ENCODE measurements around the gene TRIM73. TPM values are rescaled to one million over a fixed set of nuclear protein-coding genes. Genes with fewer than 3 reads are reported as not detected.
"Not testable (repeated sequence)": the region's sequence is repeated elsewhere in the genome, so short reads cannot be mapped to it uniquely, and the experiment has no call there.

TRIM73 gene
- total and polyA plus RNA-seq, 2 experiments from 2014 or later, result 5.0 to 6.0 TPM

DNA sequence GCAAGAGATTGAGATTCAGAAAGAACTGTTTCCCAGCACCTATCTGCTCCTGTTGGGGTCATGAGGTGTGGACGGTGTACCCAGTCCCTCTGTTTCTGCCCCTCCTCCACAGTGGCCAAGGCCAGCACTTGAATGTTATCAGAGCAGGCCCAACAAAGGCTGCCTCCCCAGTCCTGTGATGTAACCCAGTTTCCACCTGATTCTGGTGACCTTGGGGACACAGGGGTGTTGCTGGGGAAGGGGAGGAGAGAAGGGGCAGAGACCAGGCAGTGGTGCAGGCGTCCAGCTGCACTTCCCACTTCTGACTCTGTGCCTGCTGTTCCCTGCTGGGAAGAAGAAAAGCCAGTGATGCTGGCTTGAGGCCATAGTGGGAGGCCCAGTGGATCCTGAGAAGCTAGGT lies 2.4 kb downstream of the TRIM73 start:
- not testable (repeated sequence) for H3K79me2 ChIP-seq; DNase-seq (ENCODE audit: low spot score); H3K27ac ChIP-seq; H2AFZ ChIP-seq; H3K4me2 ChIP-seq; H3K9me2 ChIP-seq (replicated peaks; ENCODE audit: insufficient read depth); H3K4me1 ChIP-seq (ENCODE audit: insufficient read depth); H3K27me3 ChIP-seq; H3K9me3 ChIP-seq (ENCODE audit: low read depth); H4K20me1 ChIP-seq (ENCODE audit: insufficient read depth, poor library complexity, severe bottlenecking); H3K4me3 ChIP-seq; H3K36me3 ChIP-seq (replicated peaks; ENCODE audit: insufficient read depth, low read depth)
- WGBS (ENCODE audit: low lambda C conversion rate, missing lambda C conversion rate), result no CpG with 5 or more reads among the region's 2 CpGs

- not testable (repeated sequence) for H3K36me3 ChIP-seq (replicated peaks; ENCODE audit: insufficient read depth, low read depth); H3K9me2 ChIP-seq (replicated peaks; ENCODE audit: insufficient read depth); H2AFZ ChIP-seq; H4K20me1 ChIP-seq (ENCODE audit: insufficient read depth, poor library complexity, severe bottlenecking); H3K4me3 ChIP-seq; H3K79me2 ChIP-seq; DNase-seq (ENCODE audit: low spot score); H3K9me3 ChIP-seq (ENCODE audit: low read depth); H3K27me3 ChIP-seq; H3K27ac ChIP-seq; H3K4me1 ChIP-seq (ENCODE audit: insufficient read depth); H3K4me2 ChIP-seq
- no CpG with 5 or more reads among the region's 34 CpGs for WGBS (ENCODE audit: low lambda C conversion rate, missing lambda C conversion rate)
Observed at GRCh38 chr7:75398771-75399700, 3.6 kb downstream of the TRIM73 start.

- H3K4me3 ChIP-seq; H2AFZ ChIP-seq; H4K20me1 ChIP-seq (ENCODE audit: insufficient read depth, poor library complexity, severe bottlenecking); H3K4me2 ChIP-seq; DNase-seq (ENCODE audit: low spot score); H3K79me2 ChIP-seq; H3K36me3 ChIP-seq (replicated peaks; ENCODE audit: insufficient read depth, low read depth); H3K4me1 ChIP-seq (ENCODE audit: insufficient read depth); H3K27me3 ChIP-seq; H3K27ac ChIP-seq; H3K9me3 ChIP-seq (ENCODE audit: low read depth); H3K9me2 ChIP-seq (replicated peaks; ENCODE audit: insufficient read depth): not testable (repeated sequence)
- no CpG with 5 or more reads among the region's 6 CpGs for WGBS (ENCODE audit: low lambda C conversion rate, missing lambda C conversion rate)
Observed at GRCh38 chr7:75400575-75400974, 5.1 kb downstream of the TRIM73 start.

DNA sequence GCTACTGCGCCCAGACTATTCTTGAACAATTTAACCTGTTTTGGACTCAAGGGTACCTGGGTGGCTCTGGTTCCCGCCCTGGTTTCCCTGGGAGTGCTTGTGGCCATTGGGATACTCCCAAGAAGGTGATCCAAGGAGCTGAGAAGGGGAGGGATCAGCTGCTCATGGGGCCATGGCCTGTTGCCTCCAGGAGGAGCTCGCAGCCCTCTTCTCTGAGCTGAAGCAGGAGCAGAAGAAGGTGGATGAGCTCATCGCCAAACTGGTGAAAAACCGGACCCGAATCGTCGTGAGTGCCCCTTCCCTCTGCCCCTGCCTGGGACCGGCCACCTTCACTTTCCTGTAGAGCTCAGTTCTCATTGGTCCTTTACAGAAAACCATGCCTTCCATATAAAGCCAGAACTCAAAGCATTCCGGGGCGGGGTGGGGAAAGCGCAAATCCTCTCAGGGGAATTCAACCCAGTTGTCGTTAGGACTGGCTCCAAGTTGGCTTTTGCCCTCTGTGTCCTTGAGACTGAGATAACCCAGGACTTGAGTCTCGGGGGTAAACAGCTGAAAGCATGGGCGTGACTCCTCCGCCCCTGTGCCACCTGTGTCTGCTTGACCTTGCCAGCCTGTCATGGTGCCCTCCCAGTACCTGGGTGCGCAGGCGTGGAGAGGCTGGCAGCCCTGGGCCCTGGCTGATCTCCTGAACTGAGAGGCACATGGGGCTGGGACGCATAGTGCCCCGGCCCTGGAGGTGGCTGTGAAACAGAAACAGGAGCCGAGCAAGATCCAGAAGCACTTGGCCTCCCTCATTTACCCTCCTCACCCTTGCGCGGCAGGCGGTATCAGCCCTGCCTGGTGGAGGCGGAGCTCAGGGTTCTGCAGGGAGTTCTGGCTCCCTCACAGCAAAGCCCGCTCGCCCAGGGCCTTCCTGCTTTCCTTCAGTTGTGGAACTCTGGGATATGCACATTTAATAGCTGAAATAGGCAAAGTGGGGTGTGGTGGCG lies 8.3 kb downstream of the TRIM73 start:
- not testable (repeated sequence) for H3K79me2 ChIP-seq; DNase-seq (ENCODE audit: low spot score); H3K9me3 ChIP-seq (ENCODE audit: low read depth); H4K20me1 ChIP-seq (ENCODE audit: insufficient read depth, poor library complexity, severe bottlenecking); H3K4me3 ChIP-seq; H2AFZ ChIP-seq; H3K4me1 ChIP-seq (ENCODE audit: insufficient read depth); H3K4me2 ChIP-seq; H3K27ac ChIP-seq; H3K36me3 ChIP-seq (replicated peaks; ENCODE audit: insufficient read depth, low read depth); H3K9me2 ChIP-seq (replicated peaks; ENCODE audit: insufficient read depth); H3K27me3 ChIP-seq
- WGBS (ENCODE audit: low lambda C conversion rate, missing lambda C conversion rate), result no CpG with 5 or more reads among the region's 28 CpGs

- not testable (repeated sequence) for H4K20me1 ChIP-seq (ENCODE audit: insufficient read depth, poor library complexity, severe bottlenecking); DNase-seq (ENCODE audit: low spot score); H3K79me2 ChIP-seq; H3K9me2 ChIP-seq (replicated peaks; ENCODE audit: insufficient read depth); H3K9me3 ChIP-seq (ENCODE audit: low read depth); H3K27ac ChIP-seq; H2AFZ ChIP-seq; H3K27me3 ChIP-seq; H3K4me3 ChIP-seq; H3K4me1 ChIP-seq (ENCODE audit: insufficient read depth); H3K36me3 ChIP-seq (replicated peaks; ENCODE audit: insufficient read depth, low read depth); H3K4me2 ChIP-seq
- 63% methylated on average over 4 of the region's 18 CpGs for WGBS (ENCODE audit: low lambda C conversion rate, missing lambda C conversion rate)
Observed at GRCh38 chr7:75404663-75405062, 9.2 kb downstream of the TRIM73 start.

DNA sequence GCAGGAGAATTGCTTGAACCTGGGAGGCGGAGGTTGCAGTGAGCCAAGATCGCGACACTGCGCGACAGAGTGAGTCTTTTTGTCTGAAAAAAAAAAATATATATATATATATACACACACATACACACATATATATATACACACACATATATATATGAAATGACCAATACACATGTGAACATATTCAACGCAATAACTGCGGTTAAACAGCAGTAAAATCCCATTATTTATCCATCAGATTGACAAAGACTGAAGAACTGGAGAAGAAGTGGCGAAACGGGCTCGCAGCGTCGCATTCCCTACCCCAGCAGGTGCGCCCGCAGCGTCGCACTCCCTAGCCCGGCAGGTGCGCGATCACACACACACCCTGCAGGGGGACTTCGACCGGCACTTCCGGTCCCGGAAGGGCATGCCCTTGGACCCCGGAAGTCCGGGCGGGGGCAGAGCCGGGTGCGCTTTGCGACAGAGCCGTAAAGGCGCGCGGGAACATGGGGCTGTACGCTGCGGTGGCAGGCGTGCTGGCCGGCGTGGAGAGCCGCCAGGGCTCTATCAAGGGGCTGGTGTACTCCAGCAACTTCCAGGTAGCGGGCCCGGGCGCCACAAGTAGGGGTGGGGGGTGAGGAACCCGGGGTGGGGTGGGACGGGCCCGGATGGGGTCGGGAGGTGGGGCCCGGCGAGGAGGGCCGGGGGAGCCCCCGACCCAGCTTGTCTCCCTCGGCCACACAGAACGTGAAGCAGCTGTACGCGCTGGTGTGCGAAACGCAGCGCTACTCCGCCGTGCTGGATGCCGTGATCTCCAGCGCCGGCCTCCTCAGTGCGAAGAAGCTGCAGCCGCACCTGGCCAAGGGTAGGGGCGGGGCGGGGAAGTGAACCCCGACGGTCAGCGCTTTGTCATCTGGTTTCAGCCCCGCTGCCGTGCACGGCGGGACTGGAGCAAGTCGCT lies 14.7 kb downstream of the TRIM73 start:
- not testable (repeated sequence) for H3K4me2 ChIP-seq; H3K27me3 ChIP-seq; H3K9me2 ChIP-seq (replicated peaks; ENCODE audit: insufficient read depth); H3K4me3 ChIP-seq; H3K36me3 ChIP-seq (replicated peaks; ENCODE audit: insufficient read depth, low read depth); H4K20me1 ChIP-seq (ENCODE audit: insufficient read depth, poor library complexity, severe bottlenecking); DNase-seq (ENCODE audit: low spot score); H3K4me1 ChIP-seq (ENCODE audit: insufficient read depth); H2AFZ ChIP-seq; H3K27ac ChIP-seq; H3K9me3 ChIP-seq (ENCODE audit: low read depth); H3K79me2 ChIP-seq
- 33% methylated on average over 11 of the region's 74 CpGs for WGBS (ENCODE audit: low lambda C conversion rate, missing lambda C conversion rate)

GRCh38 chr7:75410823-75411173 lies 15.4 kb downstream of the TRIM73 start:
- H3K4me1 ChIP-seq (ENCODE audit: insufficient read depth); H3K27ac ChIP-seq; DNase-seq (ENCODE audit: low spot score); H3K36me3 ChIP-seq (replicated peaks; ENCODE audit: insufficient read depth, low read depth); H3K27me3 ChIP-seq; H2AFZ ChIP-seq; H3K79me2 ChIP-seq; H3K9me3 ChIP-seq (ENCODE audit: low read depth); H4K20me1 ChIP-seq (ENCODE audit: insufficient read depth, poor library complexity, severe bottlenecking); H3K4me2 ChIP-seq; H3K9me2 ChIP-seq (replicated peaks; ENCODE audit: insufficient read depth); H3K4me3 ChIP-seq: not testable (repeated sequence)
- no CpG with 5 or more reads among the region's 13 CpGs for WGBS (ENCODE audit: low lambda C conversion rate, missing lambda C conversion rate)

GRCh38 chr7:75414204-75414603 lies 18.8 kb downstream of the TRIM73 start:
- 92% methylated on average over 4 of the region's 6 CpGs for WGBS (ENCODE audit: low lambda C conversion rate, missing lambda C conversion rate)
- not testable (repeated sequence) for H2AFZ ChIP-seq; H3K27me3 ChIP-seq; H3K4me3 ChIP-seq; H3K27ac ChIP-seq; H4K20me1 ChIP-seq (ENCODE audit: insufficient read depth, poor library complexity, severe bottlenecking); H3K36me3 ChIP-seq (replicated peaks; ENCODE audit: insufficient read depth, low read depth); H3K9me3 ChIP-seq (ENCODE audit: low read depth); H3K4me1 ChIP-seq (ENCODE audit: insufficient read depth); DNase-seq (ENCODE audit: low spot score); H3K4me2 ChIP-seq; H3K9me2 ChIP-seq (replicated peaks; ENCODE audit: insufficient read depth); H3K79me2 ChIP-seq

Data from hepatocyte (in vitro differentiated cells).